Astrocyte (in vitro differentiated cells and primary cell): Measurements from ENCODE around the gene XXYLT1. TPM values are rescaled to one million over a fixed set of nuclear protein-coding genes. Genes with fewer than 3 reads are reported as not detected.

Experiments used
- DNase-seq: peaks from one replicate; pipeline ENCODE4 v3.0.0-alpha.2; 2010; ENCODE audit warnings: low read depth
- FAIRE-seq: peaks from 2 replicates; lab custom pipeline; 2011; peaks lifted over from hg19 to GRCh38; lab: Jason Lieb, UNC
- H2AFZ ChIP-seq: 2 replicates; pipeline ENCODE4 v1.6.0; 2012; ENCODE audit warnings: low read depth, low read length, inconsistent platforms
- H3K27ac ChIP-seq: 2 replicates; pipeline ENCODE4 v1.5.1; 2011; ENCODE audit warnings: low read depth, low read length, inconsistent platforms
- H3K27me3 ChIP-seq: 2 replicates; pipeline ENCODE4 v1.6.0; 2011; ENCODE audit warnings: low read length, inconsistent platforms; ENCODE audit not compliant: insufficient read depth
- H3K36me3 ChIP-seq: 2 replicates; pipeline ENCODE4 v1.5.1; 2011; ENCODE audit warnings: low read length, inconsistent platforms; ENCODE audit not compliant: insufficient read depth
- H3K4me1 ChIP-seq: 2 replicates; pipeline ENCODE4 v1.5.1; 2011; ENCODE audit warnings: low read length, inconsistent platforms; ENCODE audit not compliant: insufficient read depth
- H3K4me2 ChIP-seq: 2 replicates; pipeline ENCODE4 v1.6.0; 2012; ENCODE audit warnings: low read length, inconsistent platforms
- H3K4me3 ChIP-seq: 2 replicates; pipeline ENCODE4 v1.5.1; 2011; ENCODE audit warnings: low read depth, mild to moderate bottlenecking, low read length, inconsistent platforms; ENCODE audit not compliant: insufficient read depth
- H3K79me2 ChIP-seq: 2 replicates; pipeline ENCODE4 v1.6.0; 2012; ENCODE audit warnings: mild to moderate bottlenecking, low read length, inconsistent platforms; ENCODE audit not compliant: insufficient read depth
- H3K9ac ChIP-seq: 2 replicates; pipeline ENCODE4 v1.6.0; 2012; ENCODE audit warnings: mild to moderate bottlenecking, low read length, inconsistent platforms
- H3K9me3 ChIP-seq: 2 replicates; pipeline ENCODE4 v1.5.1; 2012; ENCODE audit warnings: low read depth, mild to moderate bottlenecking, low read length, inconsistent platforms; ENCODE audit not compliant: insufficient read depth
- H4K20me1 ChIP-seq: 2 replicates; pipeline ENCODE4 v1.6.0; 2012; ENCODE audit warnings: low read length, inconsistent platforms; ENCODE audit not compliant: insufficient read depth
- H3K27ac Mint-ChIP-seq: one replicate; pipeline ENCODE4 v1.8.0; 2021; ENCODE audit warnings: mild to moderate bottlenecking, mixed read lengths; ENCODE audit not compliant: unreplicated experiment
- H3K27me3 Mint-ChIP-seq: one replicate; pipeline ENCODE4 v1.8.0; 2021; ENCODE audit warnings: low read depth, mixed read lengths; ENCODE audit not compliant: unreplicated experiment
- H3K36me3 Mint-ChIP-seq: one replicate; pipeline ENCODE4 v1.8.0; 2021; ENCODE audit warnings: low read depth, mixed read lengths; ENCODE audit not compliant: unreplicated experiment
- H3K4me1 Mint-ChIP-seq: one replicate; pipeline ENCODE4 v1.8.0; 2021; ENCODE audit warnings: low read depth, mixed read lengths; ENCODE audit not compliant: unreplicated experiment
- H3K4me3 Mint-ChIP-seq: one replicate; pipeline ENCODE4 v1.8.0; 2021; ENCODE audit warnings: mild to moderate bottlenecking, moderate library complexity, mixed read lengths; ENCODE audit not compliant: unreplicated experiment
- H3K9me3 Mint-ChIP-seq: one replicate; pipeline ENCODE4 v1.8.0; 2021; ENCODE audit warnings: mild to moderate bottlenecking, mixed read lengths; ENCODE audit not compliant: unreplicated experiment
- CTCF ChIP-seq: IDR thresholded peaks from 2 replicates; pipeline ENCODE4 v1.5.1; 2011; ENCODE audit warnings: low read depth, mild to moderate bottlenecking, inconsistent platforms, low read length, moderate library complexity; ENCODE audit not compliant: insufficient read depth
- EZH2 ChIP-seq: IDR thresholded peaks from 2 replicates; pipeline ENCODE4 v1.6.1; 2012; ENCODE audit warnings: mild to moderate bottlenecking, low read length, inconsistent platforms; ENCODE audit not compliant: insufficient read depth
- total RNA-seq: library from RNA; stranded (reverse); gene quantifications from 2 replicates; pipeline ENCODE4 v1.2.1, GENCODE V29; 2021

Gene XXYLT1
- total RNA-seq, 1 donor from 2014 or later, result 26.2 TPM

DNA sequence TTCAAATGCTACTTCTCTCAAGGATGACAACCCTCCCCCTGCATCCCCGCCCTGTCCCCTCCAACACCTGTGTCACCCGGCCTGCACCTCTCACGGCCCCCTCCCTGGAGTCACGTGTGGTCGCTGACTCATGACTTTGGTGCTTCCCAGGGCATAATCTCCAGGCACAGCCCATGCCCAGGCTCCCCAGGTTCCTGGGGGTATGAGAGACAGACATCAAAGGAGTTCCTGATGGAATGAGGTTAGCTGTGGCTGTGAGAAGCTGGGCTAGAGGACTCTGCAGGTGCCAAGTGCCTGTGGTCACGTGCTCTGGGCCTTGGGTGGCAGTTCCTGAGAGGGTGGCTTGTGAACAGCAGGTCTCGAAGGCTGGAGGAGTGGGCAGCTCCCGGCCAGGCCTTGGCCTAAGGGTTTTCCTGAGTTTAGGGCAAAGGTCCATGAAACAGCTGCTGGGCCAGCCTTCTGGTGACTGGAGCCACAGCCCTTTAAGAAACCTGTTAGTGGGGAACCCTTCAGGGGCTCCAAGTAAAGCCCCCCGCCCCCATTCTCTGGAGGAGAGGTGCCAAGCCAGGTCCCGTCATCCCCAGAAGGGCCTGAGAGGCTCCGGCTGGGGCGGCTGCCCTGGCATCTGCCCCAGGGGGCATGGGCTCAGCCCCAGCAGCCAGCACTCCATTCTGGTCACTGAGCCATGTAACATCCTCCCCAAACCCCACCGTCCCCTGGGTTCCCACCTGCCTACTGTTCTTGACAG, 230.0 kb downstream of the XXYLT1 start:
- H3K27me3 ChIP-seq, result peaks cover 19% of the 10 kb centered on the region

GRCh38 chr3:195040094-195040493, 230.9 kb downstream of the XXYLT1 start:
- Histone ChIP-seq H3K27ac (no peak overlapping the region), H3K36me3 (no peaks in the 10 kb centered on the region), H3K79me2 (no peaks in the 10 kb centered on the region), H3K9me3 (no peaks in the 10 kb centered on the region), H3K27me3 (peaks cover 19% of the 10 kb centered on the region), H3K4me2 (no peak overlapping the region), H3K4me1 (no peaks in the 10 kb centered on the region), H2AFZ (no peak overlapping the region), H3K9ac (no peak overlapping the region), H3K4me3 (no peak overlapping the region), H4K20me1 (no peaks in the 10 kb centered on the region)
- peaks cover 1% of the 10 kb centered on the region for H3K36me3 Mint-ChIP-seq
- H3K4me1 Mint-ChIP-seq, result no peaks in the 10 kb centered on the region
- TF ChIP-seq EZH2, result no peak
- no peak for TF ChIP-seq CTCF
- H3K9me3 Mint-ChIP-seq, result peaks cover 5% of the 10 kb centered on the region
- peaks cover 40% of the 10 kb centered on the region for H3K27me3 Mint-ChIP-seq
- FAIRE-seq (no peak), DNase-seq (no peak)
- H3K27ac Mint-ChIP-seq, result no peak overlapping the region
- H3K4me3 Mint-ChIP-seq, result no peak overlapping the region

More for the DNA sequence above, 230.0 kb downstream of the XXYLT1 start:
- Histone ChIP-seq H3K27ac (no peak overlapping the region), H2AFZ (no peak overlapping the region), H3K4me1 (no peaks in the 10 kb centered on the region), H4K20me1 (no peaks in the 10 kb centered on the region), H3K9me3 (no peaks in the 10 kb centered on the region), H3K4me2 (no peak overlapping the region), H3K4me3 (no peak overlapping the region), H3K9ac (no peak overlapping the region), H3K36me3 (no peaks in the 10 kb centered on the region), H3K79me2 (no peaks in the 10 kb centered on the region)
- no peak overlapping the region for H3K4me3 Mint-ChIP-seq
- H3K27ac Mint-ChIP-seq, result no peak overlapping the region
- no peaks in the 10 kb centered on the region for H3K4me1 Mint-ChIP-seq
- peaks cover 5% of the 10 kb centered on the region for H3K9me3 Mint-ChIP-seq
- H3K36me3 Mint-ChIP-seq, result peaks cover 1% of the 10 kb centered on the region
- no peak for FAIRE-seq
- no peak for TF ChIP-seq EZH2
- no peak for TF ChIP-seq CTCF
- DNase-seq, result no peak
- peaks cover 42% of the 10 kb centered on the region for H3K27me3 Mint-ChIP-seq

DNA sequence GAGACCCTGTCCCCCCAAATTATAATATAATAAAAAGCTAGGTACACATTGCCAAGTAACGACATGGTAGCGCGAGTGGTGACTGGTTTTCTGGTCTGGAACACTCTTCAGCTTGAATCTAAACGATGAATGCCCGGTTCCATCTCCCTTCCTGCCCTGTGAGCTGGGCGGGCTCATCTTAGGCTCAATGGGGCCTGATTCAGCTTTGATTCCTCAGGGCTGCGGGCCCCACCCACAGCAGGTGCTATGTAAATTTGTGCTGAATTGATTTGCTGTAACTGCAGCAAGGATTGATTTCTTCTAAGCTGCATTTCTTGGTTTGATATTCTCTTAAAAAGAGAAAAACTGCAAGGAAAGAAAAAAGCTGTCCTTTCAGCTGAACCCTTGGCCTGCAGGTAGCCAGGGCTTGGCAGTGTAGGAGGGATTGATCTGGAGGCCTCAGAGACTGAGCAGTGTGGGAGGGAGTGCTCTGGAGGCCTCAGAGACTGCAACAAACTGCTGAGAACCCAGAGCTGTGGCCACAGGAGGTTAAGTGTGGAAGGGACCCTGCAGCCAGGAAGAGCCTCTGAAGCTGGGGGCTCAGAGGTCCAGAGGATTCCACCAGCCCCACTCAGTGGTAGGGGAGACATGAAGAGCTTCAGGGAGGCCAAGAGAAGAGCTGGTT, 231.6 kb downstream of the XXYLT1 start:
- H2AFZ ChIP-seq, result no peak overlapping the region
- H3K9me3 ChIP-seq, result no peaks in the 10 kb centered on the region
- TF ChIP-seq CTCF, result no peak
- TF ChIP-seq EZH2, result no peak
- peaks cover 19% of the 10 kb centered on the region for H3K27me3 ChIP-seq
- H3K79me2 ChIP-seq, result no peaks in the 10 kb centered on the region
- Mint-ChIP-seq H3K27ac (peak overlapping the region; percentile 34), H3K4me1 (no peaks in the 10 kb centered on the region), H3K27me3 (peaks cover 36% of the 10 kb centered on the region), H3K4me3 (no peak overlapping the region), H3K36me3 (peaks cover 1% of the 10 kb centered on the region), H3K9me3 (peaks cover 5% of the 10 kb centered on the region)
- no peak overlapping the region for H3K27ac ChIP-seq
- FAIRE-seq (no peak), DNase-seq (no peak)
- H3K4me3 ChIP-seq, result no peak overlapping the region
- no peak overlapping the region for H3K9ac ChIP-seq
- H3K4me2 ChIP-seq, result no peak overlapping the region
- H4K20me1 ChIP-seq, result no peaks in the 10 kb centered on the region
- no peaks in the 10 kb centered on the region for H3K4me1 ChIP-seq
- H3K36me3 ChIP-seq, result no peaks in the 10 kb centered on the region
